ENCODE measurements around the gene OR6C3.
"Not testable (repeated sequence)": the region's sequence is repeated elsewhere in the genome, so short reads cannot be mapped to it uniquely, and the experiment has no call there.

Gene OR6C3

DNA sequence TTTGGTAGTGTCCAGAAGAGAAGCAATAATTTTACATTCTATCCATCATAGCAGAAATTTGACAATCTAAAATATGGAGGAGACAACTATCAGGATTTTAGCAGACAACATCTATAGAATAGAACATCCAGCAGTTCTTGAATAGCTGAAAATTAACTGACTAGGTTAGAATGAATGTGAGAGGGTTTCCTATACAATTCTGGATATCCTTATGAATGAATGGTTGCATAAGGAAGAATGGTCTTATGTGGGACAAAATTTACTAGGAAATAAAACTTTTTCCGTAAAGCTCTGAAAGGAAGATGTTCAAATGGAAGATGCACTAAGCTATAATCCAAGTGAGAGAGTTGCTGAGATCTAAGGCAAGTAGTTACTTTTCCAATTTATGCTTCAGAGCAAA, at the start of gene OR6C3:
TSS of gene OR6C3 (plus strand) at position 301 of the 400 bp plus-strand sequence. CDS start 955 bp downstream, outside the sequence.
- no peak for DNase-seq (ENCODE audit: low read depth)

DNA sequence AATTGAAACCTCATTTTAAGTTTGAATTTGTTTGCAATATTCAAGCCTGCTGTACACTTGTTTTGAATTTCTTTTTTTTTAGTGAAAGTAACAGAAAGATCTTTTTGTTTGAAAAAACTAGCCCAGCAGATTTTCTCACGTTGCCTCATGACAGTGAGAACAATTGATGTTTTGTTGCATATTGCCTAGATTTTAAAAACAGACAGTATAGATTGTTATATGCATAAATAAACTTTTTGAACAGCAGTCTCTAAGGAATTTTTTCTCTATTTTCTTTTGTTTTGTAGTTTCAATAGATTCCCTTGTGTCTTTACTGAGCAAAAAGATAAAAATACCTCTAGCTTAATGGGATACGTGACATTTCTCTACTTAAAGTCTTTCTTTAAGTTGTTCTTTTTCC, 49.6 kb upstream of the OR6C3 start:
- no peak for DNase-seq (ENCODE audit: low read depth)

- DNase-seq (ENCODE audit: low read depth), result no peak
These were observed 40.5 kb upstream of the OR6C3 start for GRCh38 chr12:55289999-55290398.

DNA sequence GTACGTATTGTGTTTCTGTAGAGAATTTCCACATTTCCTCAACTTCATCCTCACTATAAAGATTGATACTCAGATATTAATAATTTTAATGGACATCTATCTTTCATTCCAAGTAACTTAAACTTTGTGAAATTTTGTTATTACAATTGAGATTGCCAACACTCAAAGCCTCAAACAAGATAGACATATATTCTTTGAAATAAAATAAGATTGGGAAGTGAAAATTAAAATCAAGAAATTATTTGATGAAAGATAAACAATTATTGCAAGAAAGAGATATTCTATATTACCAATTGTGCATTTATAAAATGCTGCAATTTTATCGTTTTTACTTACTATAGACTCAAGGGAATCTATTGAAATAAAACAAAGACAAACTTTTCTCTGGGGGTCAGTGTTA, 34.1 kb upstream of the OR6C3 start, which contains the start of gene OR6C6:
TSS of gene OR6C6 (minus strand) at position 101 of the 400 bp plus-strand sequence. CDS start 1,337 bp downstream, outside the sequence.
- DNase-seq (ENCODE audit: low read depth), result no peak

DNA sequence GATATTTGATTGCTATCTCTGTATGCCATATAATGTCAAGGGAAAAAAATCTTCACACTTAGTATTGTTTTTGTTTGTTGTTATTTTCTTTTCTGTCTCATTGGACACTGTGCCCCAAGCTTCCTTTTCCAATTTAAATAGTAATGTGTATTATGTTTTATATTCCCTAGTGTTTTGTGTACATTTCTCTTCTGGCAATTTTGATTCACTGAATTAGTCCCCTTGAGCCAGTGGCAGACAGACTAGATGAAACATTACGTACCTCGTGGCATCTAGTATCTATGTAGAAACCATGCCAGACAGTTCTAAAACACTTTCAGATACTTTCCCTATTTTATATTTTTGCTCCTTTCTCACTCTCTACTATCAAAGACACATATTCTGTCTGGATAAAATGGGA, 16.5 kb upstream of the OR6C3 start, which contains the start of gene OR6C1:
TSS of gene OR6C1 (plus strand) at position 301 of the 400 bp plus-strand sequence. CDS start 6,257 bp downstream, outside the sequence.
- no peak for DNase-seq (ENCODE audit: low read depth)

DNA sequence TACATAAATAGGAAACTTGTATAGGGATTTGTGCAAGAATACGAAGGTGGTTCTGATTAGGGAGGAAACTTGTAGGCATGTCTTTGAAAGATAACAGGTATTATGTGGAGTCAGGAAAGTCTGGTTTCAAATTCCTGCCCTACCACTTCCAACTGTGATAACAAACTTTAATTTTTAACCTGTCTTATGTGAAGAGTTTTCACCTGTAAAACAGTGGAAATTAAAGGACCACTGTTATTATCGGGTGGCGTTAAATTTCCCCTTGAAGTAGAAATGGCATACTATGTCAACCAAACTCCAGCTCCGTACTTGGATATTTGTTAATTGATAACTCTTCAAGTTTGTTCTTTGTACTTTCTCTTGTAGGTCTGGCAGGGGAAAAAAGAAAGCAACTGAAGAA, 10.3 kb upstream of the OR6C3 start:
- DNase-seq (ENCODE audit: low read depth), result no peak

DNA sequence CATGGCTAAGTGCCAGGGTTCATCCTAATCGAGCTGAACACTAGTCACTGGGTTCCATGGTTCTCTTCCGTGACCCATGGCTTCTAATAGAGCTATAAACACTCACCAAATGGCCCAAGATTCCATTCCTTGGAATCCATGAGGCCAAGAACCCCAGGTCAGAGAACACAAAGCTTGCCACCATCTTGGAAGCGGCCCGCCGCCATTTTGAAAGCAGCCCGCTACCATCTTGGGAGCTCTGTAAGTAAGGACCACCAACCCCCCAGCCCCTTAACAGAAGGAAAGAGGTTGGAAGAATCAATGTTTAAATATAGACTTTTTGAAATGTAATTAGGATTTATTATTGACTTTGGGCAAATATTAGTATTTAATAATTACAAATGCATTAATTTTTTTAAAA, 4.7 kb upstream of the OR6C3 start:
- DNase-seq (ENCODE audit: low read depth), result not testable (repeated sequence)

DNA sequence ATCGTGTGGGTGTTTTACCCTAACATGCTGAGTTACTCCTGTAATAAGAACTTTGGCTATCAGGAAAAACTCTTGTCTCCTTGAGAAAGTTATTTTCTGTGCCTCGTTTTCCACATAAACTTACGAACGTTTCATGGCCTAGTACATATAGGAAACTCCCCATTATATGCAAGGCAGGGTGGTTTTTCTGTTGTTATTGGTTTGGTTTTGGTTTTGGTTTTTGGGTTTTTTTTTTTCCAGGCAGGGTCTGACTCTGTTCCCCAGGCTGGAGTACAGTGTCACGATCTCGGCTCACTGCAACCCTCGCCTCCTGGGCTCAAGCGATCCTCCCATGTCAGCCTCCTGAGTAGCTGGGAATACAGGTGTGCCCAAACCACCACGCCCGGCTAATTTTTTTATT, 5.5 kb downstream of the OR6C3 start:
- DNase-seq (ENCODE audit: low read depth), result no peak

DNA sequence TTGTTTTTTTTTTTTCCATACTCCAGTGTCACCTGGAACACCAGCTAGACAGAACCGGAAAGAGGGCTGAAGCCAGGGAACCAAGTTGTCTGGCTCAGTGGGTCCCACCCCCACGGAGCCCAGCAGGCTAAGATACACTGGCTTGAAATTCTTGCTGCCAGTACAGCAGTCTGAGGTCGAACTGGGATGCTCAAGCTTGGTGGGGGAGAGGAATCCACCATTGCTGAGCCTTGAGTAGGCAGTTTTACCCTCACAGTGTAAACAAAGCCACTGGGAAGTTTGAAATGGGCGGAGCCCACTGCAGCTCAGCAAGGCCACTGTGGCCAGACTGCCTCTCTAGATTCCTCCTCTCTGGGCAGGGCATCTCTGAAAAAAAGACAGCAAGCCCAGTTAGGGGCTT, 24.8 kb downstream of the OR6C3 start:
- DNase-seq (ENCODE audit: low read depth), result not testable (repeated sequence)

GRCh38 chr12:55362675-55363074, 32.1 kb downstream of the OR6C3 start, which contains the start of gene OR6C75:
Gene OR6C75, plus strand, starts transcription at chr12:55362975. Its CDS starts 2,136 bp downstream, at chr12:55365111.
- no peak for DNase-seq (ENCODE audit: low read depth)

DNA sequence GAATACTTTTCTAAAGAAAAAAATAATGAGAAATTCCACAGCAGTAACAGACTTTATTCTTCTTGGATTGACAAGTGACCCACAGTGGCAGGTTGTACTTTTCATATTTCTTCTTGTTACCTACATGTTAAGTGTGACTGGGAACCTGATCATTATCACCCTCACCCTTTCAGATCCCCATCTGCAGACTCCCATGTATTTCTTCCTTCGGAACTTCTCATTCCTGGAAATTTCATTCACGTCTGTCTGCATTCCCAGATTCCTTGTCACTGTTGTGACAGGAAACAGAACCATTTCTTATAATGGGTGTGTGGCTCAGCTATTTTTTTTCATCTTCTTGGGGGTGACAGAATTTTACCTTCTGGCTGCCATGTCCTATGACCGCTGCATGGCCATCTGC, 34.5 kb downstream of the OR6C3 start:
- no peak for DNase-seq (ENCODE audit: low read depth)

GRCh38 chr12:55372521-55372920, 42.0 kb downstream of the OR6C3 start:
- DNase-seq (ENCODE audit: low read depth), result no peak
